ENCODE results near the gene FUT9. TPM values are rescaled to one million over a fixed set of nuclear protein-coding genes. Genes with fewer than 3 reads are reported as not detected.
A peak's percentile ranks its signal among the peaks of the same experiment; 100 is the strongest.

FUT9 gene
- total RNA-seq, 2 donors from 2014 or later, result 1.5 to 4.3 TPM

GRCh38 chr6:96014846-96015517, 792 bp upstream of the FUT9 start:
- Mint-ChIP-seq H3K4me1 (peaks cover 17% of the 10 kb centered on the region), H3K36me3 (ENCODE audit: low read depth) (no peaks in the 10 kb centered on the region), H3K27ac (no peak overlapping the region), H3K9me3 (no peaks in the 10 kb centered on the region), H3K4me3 (peak overlapping the region; percentile 68), H3K27me3 (ENCODE audit: insufficient read depth) (peaks cover 47% of the 10 kb centered on the region)
- Histone ChIP-seq H3K27me3 (ENCODE audit: control insufficient read depth, insufficient read depth, low read length, poor library complexity, severe bottlenecking) (peaks cover 18% of the 10 kb centered on the region), H3K4me3 (ENCODE audit: low read length) (peak overlapping the region; percentile 88), H3K4me1 (ENCODE audit: control insufficient read depth, insufficient read depth, low read length) (no peaks in the 10 kb centered on the region), H3K27ac (ENCODE audit: low read depth, low read length) (peak overlapping the region; percentile 45), H3K36me3 (ENCODE audit: control insufficient read depth, insufficient read depth, low read length) (no peaks in the 10 kb centered on the region), H3K9me3 (ENCODE audit: control insufficient read depth, low read length) (no peaks in the 10 kb centered on the region), H3K9ac (ENCODE audit: extremely low read depth, low read length, poor library complexity, severe bottlenecking) (peak overlapping the region; percentile 41)
- TF ChIP-seq, protein P1, sequence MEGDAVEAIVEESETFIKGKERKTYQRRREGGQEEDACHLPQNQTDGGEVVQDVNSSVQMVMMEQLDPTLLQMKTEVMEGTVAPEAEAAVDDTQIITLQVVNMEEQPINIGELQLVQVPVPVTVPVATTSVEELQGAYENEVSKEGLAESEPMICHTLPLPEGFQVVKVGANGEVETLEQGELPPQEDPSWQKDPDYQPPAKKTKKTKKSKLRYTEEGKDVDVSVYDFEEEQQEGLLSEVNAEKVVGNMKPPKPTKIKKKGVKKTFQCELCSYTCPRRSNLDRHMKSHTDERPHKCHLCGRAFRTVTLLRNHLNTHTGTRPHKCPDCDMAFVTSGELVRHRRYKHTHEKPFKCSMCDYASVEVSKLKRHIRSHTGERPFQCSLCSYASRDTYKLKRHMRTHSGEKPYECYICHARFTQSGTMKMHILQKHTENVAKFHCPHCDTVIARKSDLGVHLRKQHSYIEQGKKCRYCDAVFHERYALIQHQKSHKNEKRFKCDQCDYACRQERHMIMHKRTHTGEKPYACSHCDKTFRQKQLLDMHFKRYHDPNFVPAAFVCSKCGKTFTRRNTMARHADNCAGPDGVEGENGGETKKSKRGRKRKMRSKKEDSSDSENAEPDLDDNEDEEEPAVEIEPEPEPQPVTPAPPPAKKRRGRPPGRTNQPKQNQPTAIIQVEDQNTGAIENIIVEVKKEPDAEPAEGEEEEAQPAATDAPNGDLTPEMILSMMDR (conservative IDR thresholded peaks at IDR 0.05), result peak; percentile 47
- no peak for DNase-seq
- WGBS, 2 experiments (ENCODE audit: insufficient coverage in 1 of 2, insufficient read length in 1 of 2), result 19 to 33% methylated on average over 11 to 20 of the region's 20 CpGs

GRCh38 chr6:96016334-96017069, 728 bp downstream of the FUT9 start:
- Histone ChIP-seq H3K9me3 (ENCODE audit: control insufficient read depth, low read length) (no peaks in the 10 kb centered on the region), H3K27ac (ENCODE audit: low read depth, low read length) (no peak overlapping the region), H3K27me3 (ENCODE audit: control insufficient read depth, insufficient read depth, low read length, poor library complexity, severe bottlenecking) (peaks cover 18% of the 10 kb centered on the region), H3K9ac (ENCODE audit: extremely low read depth, low read length, poor library complexity, severe bottlenecking) (no peak overlapping the region), H3K4me1 (ENCODE audit: control insufficient read depth, insufficient read depth, low read length) (no peaks in the 10 kb centered on the region), H3K4me3 (ENCODE audit: low read length) (peak overlapping the region; percentile 88), H3K36me3 (ENCODE audit: control insufficient read depth, insufficient read depth, low read length) (no peaks in the 10 kb centered on the region)
- no peak for DNase-seq
- no peaks in the 10 kb centered on the region for H3K36me3 Mint-ChIP-seq (ENCODE audit: low read depth)
- peaks cover 15% of the 10 kb centered on the region for H3K4me1 Mint-ChIP-seq
- peaks cover 46% of the 10 kb centered on the region for H3K27me3 Mint-ChIP-seq (ENCODE audit: insufficient read depth)
- H3K4me3 Mint-ChIP-seq, result peak overlapping the region; percentile 68
- H3K9me3 Mint-ChIP-seq, result no peaks in the 10 kb centered on the region
- TF ChIP-seq, protein P1 (conservative IDR thresholded peaks at IDR 0.05), result peak; percentile 39
- H3K27ac Mint-ChIP-seq, result no peak overlapping the region
- 16 to 21% methylated on average over 16 to 18 of the region's 18 CpGs for WGBS, 2 experiments (ENCODE audit: insufficient coverage in 1 of 2, insufficient read length in 1 of 2)

DNA sequence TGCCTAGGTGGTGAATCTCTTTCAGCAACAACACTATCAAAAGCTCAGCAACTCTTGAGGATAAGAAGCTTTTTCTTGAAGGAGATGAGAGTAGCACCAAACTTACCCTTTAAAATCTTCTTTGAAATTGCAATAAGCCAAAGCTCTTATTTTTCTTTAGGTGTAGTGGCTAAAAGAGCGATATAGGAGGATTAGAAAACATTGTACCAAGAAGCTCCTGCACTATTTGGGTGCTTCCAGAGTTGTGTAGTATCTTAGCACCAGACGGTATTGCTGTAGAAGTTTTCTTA, 1.2 kb downstream of the FUT9 start:
- Mint-ChIP-seq H3K4me1 (peaks cover 15% of the 10 kb centered on the region), H3K4me3 (peak overlapping the region; percentile 68), H3K36me3 (ENCODE audit: low read depth) (no peaks in the 10 kb centered on the region), H3K27ac (no peak overlapping the region), H3K27me3 (ENCODE audit: insufficient read depth) (peaks cover 43% of the 10 kb centered on the region), H3K9me3 (no peaks in the 10 kb centered on the region)
- H3K27me3 ChIP-seq (ENCODE audit: control insufficient read depth, insufficient read depth, low read length, poor library complexity, severe bottlenecking), result peaks cover 18% of the 10 kb centered on the region
- TF ChIP-seq, protein P1 (conservative IDR thresholded peaks at IDR 0.05), result no peak
- DNase-seq, result no peak
- peak overlapping the region; percentile 88 for H3K4me3 ChIP-seq (ENCODE audit: low read length)
- no peaks in the 10 kb centered on the region for H3K9me3 ChIP-seq (ENCODE audit: control insufficient read depth, low read length)
- no peaks in the 10 kb centered on the region for H3K4me1 ChIP-seq (ENCODE audit: control insufficient read depth, insufficient read depth, low read length)
- no peak overlapping the region for H3K27ac ChIP-seq (ENCODE audit: low read depth, low read length)
- 88 to 100% methylated on average over 2 of the region's 2 CpGs for WGBS, 2 experiments (ENCODE audit: insufficient coverage in 1 of 2, insufficient read length in 1 of 2)
- H3K36me3 ChIP-seq (ENCODE audit: control insufficient read depth, insufficient read depth, low read length), result no peaks in the 10 kb centered on the region
- H3K9ac ChIP-seq (ENCODE audit: extremely low read depth, low read length, poor library complexity, severe bottlenecking), result no peak overlapping the region

All from endodermal cell (in vitro differentiated cells).